Effector CD8-positive, alpha-beta T cell (primary cell): ENCODE results near the gene IRX2.

Source experiments
- DNase-seq: peaks from one replicate; lab custom pipeline; 2025; lab: John Stamatoyannopoulos, UW

The IRX2 gene

GRCh38 chr5:2697041-2697440 lies 54.4 kb downstream of the IRX2 start:
- DNase-seq, result no peak
